Fibroblast of mammary gland (primary cell): Measurements from ENCODE around the gene PBLD.

Experiments used
- DNase-seq: peaks from one replicate; pipeline ENCODE4 v3.0.0-alpha.2; 2010; ENCODE audit warnings: low read depth
- H3K4me3 ChIP-seq: 2 replicates; pipeline ENCODE4 v1.5.1; 2011; ENCODE audit warnings: low read depth, mild to moderate bottlenecking, low read length, moderate library complexity; ENCODE audit not compliant: control insufficient read depth
- CTCF ChIP-seq: conservative IDR thresholded peaks from 2 replicates; pipeline ENCODE4 v1.5.1; 2011; ENCODE audit warnings: low read depth, low read length, inconsistent platforms; ENCODE audit not compliant: control insufficient read depth, insufficient read depth

The PBLD gene

GRCh38 chr10:68235581-68235980 lies 97.1 kb downstream of the PBLD start:
- no peak overlapping the region for H3K4me3 ChIP-seq
- DNase-seq: no peak
- TF ChIP-seq CTCF: no peak

GRCh38 chr10:68235111-68235510 lies 97.6 kb downstream of the PBLD start:
- DNase-seq: no peak
- no peak for TF ChIP-seq CTCF
- no peak overlapping the region for H3K4me3 ChIP-seq

- TF ChIP-seq CTCF: no peak
- H3K4me3 ChIP-seq: no peak overlapping the region
- no peak for DNase-seq
These were observed 99.7 kb downstream of the PBLD start for GRCh38 chr10:68233046-68233445.
